NCI-H146 treated with DMSO at 0.1 percent for 48 hours (cell line): ENCODE data around the gene CENPS.
"Not testable (repeated sequence)": the region's sequence is repeated elsewhere in the genome, so short reads cannot be mapped to it uniquely, and the experiment has no call there.

ENCODE experiments used
- DNase-seq: peaks from one replicate; lab custom pipeline; 2025; ENCODE audit not compliant: unreplicated experiment; lab: John Stamatoyannopoulos, UW

CENPS gene

DNA sequence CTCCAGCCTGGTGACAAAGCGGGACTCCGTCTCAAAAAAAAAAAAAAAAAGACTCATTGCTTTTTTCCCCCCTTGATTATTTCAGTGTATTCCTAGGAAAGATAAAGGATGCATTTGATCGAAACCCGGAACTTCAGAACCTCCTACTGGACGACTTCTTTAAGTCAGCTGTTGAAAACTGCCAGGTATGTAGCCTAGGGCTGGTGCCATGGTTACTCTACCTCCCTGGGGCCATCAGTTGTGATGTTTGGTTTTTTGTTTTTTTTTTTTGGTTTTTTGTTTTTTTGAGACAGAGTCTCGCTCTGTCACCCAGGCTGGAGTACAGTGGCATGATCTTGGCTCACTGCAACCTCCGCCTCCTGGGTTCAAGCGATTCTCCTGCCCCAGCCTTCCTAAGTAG, 11.5 kb upstream of the CENPS start:
- not testable (repeated sequence) for DNase-seq

DNA sequence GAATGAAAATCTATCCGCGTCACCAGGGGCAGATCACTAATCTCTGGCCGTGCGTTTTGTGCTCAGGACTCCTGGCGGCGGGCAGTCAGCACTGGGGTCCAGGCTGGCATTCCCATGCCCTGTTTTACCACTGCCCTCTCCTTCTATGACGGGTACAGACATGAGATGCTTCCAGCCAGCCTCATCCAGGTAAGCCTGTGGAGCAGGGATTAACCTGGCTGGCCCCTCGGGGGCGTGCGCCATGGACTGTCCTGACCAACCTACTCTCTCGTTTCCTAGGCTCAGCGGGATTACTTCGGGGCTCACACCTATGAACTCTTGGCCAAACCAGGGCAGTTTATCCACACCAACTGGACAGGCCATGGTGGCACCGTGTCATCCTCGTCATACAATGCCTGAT, 10.9 kb upstream of the CENPS start:
- DNase-seq: no peak

- no peak for DNase-seq
Measured at GRCh38 chr1:10421637-10422036, 8.6 kb upstream of the CENPS start.

DNA sequence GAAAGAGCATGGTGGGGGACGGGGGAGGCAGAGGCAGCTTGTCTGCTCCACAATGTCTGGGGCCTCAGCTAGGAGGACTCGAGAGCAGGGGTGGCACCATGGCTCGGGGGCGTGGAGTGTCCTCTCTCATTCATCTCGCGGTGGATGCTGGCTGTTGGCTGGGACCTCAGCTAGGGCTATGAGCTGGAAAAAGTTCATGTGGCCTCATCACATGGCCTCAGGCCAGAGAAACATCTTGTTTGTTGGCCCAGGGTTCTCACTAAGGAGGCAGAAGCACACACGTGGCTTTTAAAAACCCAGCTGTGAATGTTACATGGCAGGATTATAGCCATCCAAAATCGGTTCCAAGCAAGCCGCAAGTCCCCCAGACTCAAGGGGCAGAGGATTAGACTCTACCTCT, 6.2 kb upstream of the CENPS start:
- no peak for DNase-seq

DNA sequence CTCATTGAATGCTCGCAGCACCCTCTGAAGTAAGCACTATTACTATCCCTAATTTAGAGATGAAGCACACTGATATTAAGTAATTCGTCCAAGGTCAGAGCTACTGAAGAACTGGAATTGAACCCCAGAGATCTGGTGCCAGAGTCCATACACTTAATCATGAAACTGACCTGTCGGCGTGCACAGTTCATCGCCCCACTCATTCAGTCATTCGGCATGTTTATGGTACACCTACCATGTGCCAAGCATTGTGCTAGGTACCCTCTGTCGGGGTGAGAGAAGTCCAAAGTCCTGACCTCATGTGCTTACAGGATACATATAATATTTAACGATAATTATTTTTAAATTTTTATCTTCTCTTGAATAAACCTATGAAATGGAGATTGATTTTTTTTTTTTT, 5.6 kb upstream of the CENPS start:
- DNase-seq: no peak

DNA sequence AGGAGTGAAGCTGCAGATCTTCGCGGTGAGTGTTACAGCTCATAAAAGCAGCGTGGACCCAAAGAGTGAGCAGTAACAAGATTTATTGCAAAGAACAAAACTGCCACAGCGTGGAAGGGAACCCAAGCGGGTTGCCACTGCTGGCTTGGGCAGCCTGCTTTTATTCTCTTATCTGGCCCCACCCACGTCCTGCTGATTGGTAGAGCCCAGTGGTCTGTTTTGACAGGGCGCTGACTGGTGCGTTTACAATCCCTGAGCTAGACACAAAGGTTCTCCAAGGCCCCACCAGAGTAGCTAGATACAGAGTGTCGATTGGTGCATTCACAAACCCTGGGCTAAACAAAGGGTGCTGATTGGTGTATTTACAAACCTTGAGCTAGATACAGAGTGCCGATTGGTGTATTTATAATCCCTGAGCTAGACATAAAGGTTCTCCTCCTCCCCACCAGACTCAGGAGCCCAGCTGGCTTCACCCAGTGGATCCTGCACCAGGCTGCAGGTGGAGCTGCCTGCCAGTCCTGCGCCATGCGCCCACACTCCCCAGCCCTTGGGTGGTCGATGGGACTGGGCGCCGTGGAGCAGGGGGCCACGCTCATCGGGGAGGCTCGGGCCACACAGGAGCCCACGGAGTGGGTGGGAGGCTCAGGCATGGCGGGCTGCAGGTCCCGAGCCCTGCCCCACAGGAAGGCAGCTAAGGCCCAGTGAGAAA, 4.3 kb upstream of the CENPS start:
- not testable (repeated sequence) for DNase-seq

- DNase-seq: not testable (repeated sequence)
Measured at GRCh38 chr1:10426535-10426848, 3.7 kb upstream of the CENPS start.

- no peak for DNase-seq
Measured at GRCh38 chr1:10428984-10429383, 1.2 kb upstream of the CENPS start.

DNA sequence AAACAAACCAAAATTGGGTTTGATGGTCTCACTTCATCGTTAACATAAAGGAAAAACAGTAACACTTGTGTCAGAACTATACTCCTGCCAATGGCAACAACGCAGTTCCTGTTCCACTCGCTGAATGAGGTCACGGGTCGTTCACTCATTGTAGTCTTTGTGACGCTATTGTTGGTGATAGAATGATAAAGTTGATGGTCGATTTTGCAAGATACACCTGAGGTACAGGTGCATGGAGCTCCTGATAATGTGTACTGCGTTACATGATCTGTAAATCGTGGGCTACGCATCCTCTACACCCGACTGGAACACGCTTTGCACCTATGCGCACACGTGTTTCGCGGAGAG, 391 bp upstream of the CENPS start:
- DNase-seq: no peak

GRCh38 chr1:10431070-10431730, 967 bp downstream of the CENPS start:
- no peak for DNase-seq

GRCh38 chr1:10432910-10433700, 2.9 kb downstream of the CENPS start:
- no peak for DNase-seq

DNA sequence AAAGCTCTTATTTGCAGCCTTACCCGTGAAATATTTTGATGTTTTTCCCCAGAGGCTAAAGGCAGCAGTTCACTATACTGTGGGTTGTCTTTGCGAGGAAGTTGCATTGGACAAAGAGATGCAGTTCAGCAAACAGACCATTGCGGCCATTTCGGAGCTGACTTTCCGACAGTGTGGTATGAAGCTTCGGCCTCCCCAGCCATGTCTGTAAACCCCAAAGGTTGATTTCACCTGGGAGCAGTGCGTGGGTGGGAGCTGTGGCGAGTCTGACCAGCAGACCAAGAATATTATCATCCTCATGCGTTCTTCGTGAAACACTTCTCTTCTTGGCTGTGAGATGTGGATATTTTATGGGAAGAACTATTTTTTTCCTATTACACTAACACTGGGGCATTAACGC, 3.6 kb downstream of the CENPS start:
- no peak for DNase-seq

GRCh38 chr1:10434590-10434989, 4.4 kb downstream of the CENPS start:
- no peak for DNase-seq

GRCh38 chr1:10437052-10437451, 6.8 kb downstream of the CENPS start:
- no peak for DNase-seq

DNA sequence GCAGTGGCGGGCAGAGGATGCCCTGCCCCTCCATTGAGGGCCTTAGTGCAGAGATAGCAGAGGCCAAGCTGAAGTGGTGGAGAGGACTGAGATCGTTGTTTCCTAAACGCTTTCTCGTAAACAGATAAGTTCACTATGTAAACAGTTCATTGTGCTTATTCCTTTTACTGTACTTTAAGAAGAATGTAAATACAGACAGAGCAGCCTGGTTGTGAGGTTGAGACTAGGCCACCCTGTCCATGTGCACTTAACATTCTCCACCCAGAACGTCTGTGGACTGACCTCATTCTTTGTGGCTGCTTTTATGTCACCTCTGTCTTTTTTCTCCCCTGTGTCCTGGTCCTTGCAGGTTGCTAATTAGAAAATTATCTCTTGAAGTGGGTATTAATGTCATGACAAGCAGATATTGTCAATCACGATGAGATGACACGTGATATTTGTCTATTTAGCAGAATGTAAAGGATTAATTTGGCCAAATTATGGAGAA, 8.5 kb downstream of the CENPS start:
- DNase-seq: no peak

DNA sequence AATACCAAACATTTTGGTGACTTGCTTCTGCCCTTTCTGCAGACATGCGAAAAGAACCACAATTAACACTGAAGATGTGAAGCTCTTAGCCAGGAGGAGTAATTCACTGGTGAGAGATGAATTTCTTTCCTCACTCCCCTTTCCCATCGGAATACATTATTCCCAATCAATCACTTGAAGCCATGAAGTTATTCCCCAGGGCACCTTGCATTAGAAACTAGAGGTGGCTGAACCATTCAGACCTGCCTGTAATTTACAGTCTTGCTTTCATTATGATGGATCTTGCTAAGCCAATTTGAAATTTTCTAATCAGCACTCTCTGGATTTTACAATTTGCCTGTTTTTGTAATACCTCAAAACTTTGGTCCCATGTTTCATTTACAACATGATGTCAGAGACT, 10.1 kb downstream of the CENPS start:
- DNase-seq: no peak

- DNase-seq: no peak
Measured at GRCh38 chr1:10440794-10441193, 10.6 kb downstream of the CENPS start.

DNA sequence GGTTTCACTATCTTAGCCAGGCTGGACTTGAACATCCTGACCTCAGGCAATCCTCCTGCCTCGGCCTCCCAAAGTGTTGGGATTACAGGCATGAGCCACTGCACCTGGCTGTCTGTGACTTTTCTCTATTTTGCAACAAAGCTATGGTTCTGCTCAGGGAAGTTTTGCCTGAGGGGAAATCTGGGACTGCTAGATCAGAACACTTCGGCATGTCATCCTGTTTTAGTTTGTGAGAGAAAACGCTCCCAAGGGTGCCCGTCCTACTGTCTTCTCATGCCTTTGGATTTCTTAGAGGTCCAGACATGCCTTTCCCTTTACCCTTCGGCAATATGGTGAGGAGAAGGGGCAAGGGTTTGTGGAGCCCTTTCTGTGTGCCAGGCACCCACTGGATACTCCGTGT, 14.0 kb downstream of the CENPS start:
- DNase-seq: no peak

DNA sequence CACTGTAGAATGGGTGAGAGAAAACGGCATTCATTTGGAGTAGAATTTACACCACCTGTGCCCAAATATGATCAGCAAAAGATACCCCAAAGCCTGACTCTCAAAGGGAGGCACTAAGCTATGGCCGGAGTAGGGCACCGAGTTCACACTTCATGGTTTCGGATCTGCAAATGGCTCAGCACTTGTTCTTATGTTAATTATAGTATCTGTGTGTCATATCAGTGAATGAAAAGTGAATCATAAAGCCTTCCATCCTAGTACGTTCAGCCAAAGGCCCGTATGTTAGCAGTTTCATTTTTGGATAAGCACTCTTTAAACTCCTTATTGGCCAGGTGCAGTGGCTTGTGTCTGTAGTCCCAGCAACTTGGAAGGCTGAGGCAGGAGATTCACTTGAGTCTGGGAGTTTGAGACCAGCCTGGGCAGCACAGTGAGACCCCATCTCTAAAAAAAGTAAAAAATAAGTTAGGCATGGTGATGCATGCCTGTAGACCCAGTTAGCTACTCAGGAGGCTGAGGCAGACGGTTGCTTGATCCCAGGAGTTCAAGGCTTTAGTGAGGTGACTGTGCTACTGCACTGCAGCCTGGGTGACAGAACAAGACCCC, 14.7 kb downstream of the CENPS start:
- no peak for DNase-seq

DNA sequence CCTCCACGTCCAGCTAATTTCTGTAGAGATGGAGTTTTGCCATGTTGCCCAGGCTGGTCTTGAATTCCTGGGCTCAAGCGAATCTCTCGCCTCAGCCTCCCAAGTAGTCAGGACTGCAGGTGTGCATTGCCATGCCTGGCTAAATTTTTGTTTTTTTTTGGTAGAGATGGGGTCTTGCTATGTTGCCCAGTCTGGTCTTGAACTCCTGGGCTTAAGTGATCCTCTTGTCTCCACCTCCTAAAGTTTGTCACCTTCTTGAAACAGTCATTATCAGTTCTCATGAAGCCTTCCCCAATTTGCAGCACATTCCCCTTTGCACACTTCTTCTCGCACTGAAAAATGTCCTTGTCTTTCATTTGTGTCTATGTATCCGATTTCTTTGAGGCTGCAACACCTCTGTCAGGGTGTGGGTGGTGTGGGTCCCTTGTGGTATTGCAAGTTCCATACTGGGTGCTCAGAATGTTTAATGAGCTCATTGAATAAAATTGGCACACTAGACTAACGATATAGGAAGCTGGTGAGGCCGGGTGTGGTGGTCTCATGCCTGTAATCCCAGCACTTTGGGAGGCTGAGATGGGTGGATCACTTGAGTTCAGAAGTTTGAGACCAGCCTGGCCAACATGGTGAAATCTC, 16.7 kb downstream of the CENPS start:
- DNase-seq: no peak

GRCh38 chr1:10449751-10450150, 19.5 kb downstream of the CENPS start, which contains the start of gene CORT:
CORT (plus strand) TSS chr1:10450031; CDS start chr1:10450224, 193 bp downstream.
- DNase-seq: no peak
